Vagina (tissue), 2 donors: Measurements from ENCODE around the gene CD9. TPM values are rescaled to one million over a fixed set of nuclear protein-coding genes. Genes with fewer than 3 reads are reported as not detected.
A peak's percentile ranks its signal among the peaks of the same experiment; 100 is the strongest.
"Not testable (repeated sequence)": the region's sequence is repeated elsewhere in the genome, so short reads cannot be mapped to it uniquely, and the experiment has no call there.

Source experiments
- DNase-seq, 2 donors: peaks; one replicate each; pipeline ENCODE4 v3.0.0-alpha.2; 2017; ENCODE audit errors: extremely low spot score in 2 of 2
- H3K27ac ChIP-seq: fragments of 200-600 bp; sonication (generic); one replicate; pipeline ENCODE4 v1.5.1; 2019
- H3K27me3 ChIP-seq: fragments of 200-600 bp; sonication (generic); one replicate; pipeline ENCODE4 v1.5.1; 2019
- H3K36me3 ChIP-seq, 2 donors: fragments of 200-600 bp; sonication (generic); one replicate each; pipeline ENCODE4 v1.5.1; 2017 to 2019
- H3K4me1 ChIP-seq: fragments of 200-600 bp; sonication (generic); one replicate; pipeline ENCODE4 v1.5.1; 2019
- H3K4me3 ChIP-seq, 2 donors: fragments of 200-600 bp; sonication (generic); 1 replicate in 1 of 2; 2 replicates in 1 of 2; pipeline ENCODE4 v1.5.1; 2016 to 2019
- H3K9me3 ChIP-seq: fragments of 200-600 bp; sonication (generic); one replicate; pipeline ENCODE4 v1.5.1; 2019
- POLR2A ChIP-seq, 2 donors: fragments of 450-650 bp; IDR thresholded peaks; one replicate each; pipeline ENCODE4 v1.6.1; 2017; ENCODE audit warnings: antibody characterized with exemption in 2 of 2, mild to moderate bottlenecking in 2 of 2, moderate library complexity in 2 of 2
- POLR2AphosphoS5 ChIP-seq, 2 donors: sonication (generic); formaldehyde crosslinking; IDR thresholded peaks; one replicate each; pipeline ENCODE4 v1.9.0; 2017; ENCODE audit warnings: antibody characterized with exemption in 2 of 2, mild to moderate bottlenecking in 2 of 2, low read depth in 1 of 2; ENCODE audit not compliant: insufficient read depth in 1 of 2
- intact Hi-C: fragments of 100-400 bp; cut with DNase I; formaldehyde crosslinking; loops from one replicate; pipeline ENCODE4 v1.15.1; 2023
- total RNA-seq: library from RNA; depleted of rRNA; stranded (reverse); fragments of >200 nt; gene quantifications from one replicate; pipeline ENCODE4 v1.2.3, GENCODE V29; 2016
- TF ChIP-seq, protein P1 (sequence below), 3 experiments: fragments of 450-650 bp in 2 of 3; fragments of 200-600 bp in 1 of 3; sonication (generic) in 1 of 3; IDR thresholded peaks; one replicate each; pipeline ENCODE4 v1.5.1; 2017 to 2019; ENCODE audit warnings: antibody characterized with exemption in 3 of 3, mild to moderate bottlenecking in 2 of 3, moderate library complexity in 2 of 3

CD9 gene
- total RNA-seq, 1 donor from 2014 or later: 366 TPM

DNA sequence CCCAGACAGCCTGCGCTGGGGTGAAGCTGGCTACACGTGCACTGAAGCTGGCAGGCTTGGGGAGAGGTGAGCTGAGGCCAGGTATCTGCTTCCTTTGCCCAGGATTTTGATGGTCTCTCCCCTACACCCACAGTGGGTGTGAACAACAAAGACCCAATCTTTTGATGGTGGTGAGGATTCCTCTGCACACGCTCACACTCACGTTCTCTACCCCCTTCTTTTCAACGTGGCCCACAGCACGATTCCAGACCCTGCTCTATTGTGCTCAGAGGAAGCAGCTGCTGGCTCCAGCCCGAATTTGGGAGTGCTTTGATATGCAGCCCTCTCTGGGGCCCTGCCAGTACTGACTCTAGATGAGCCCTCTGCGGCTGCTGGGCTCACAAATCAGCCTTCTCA, 4.9 kb downstream of the CD9 start:
- H3K27me3 ChIP-seq: no peaks in the 10 kb centered on the region
- intact Hi-C loops: loop anchor here (10.0 kb wide), 1 partner anchor 550 kb away; the partner anchor contains the start of gene MLF2
- peak overlapping the region in 1 of 2 donors; percentile 6 for H3K4me3 ChIP-seq
- no peaks in the 10 kb centered on the region for H3K36me3 ChIP-seq
- TF ChIP-seq POLR2AphosphoS5 (IDR thresholded peaks at IDR 0.05; ENCODE audit: insufficient read depth in 1 of 2, low read depth in 1 of 2): peak; percentile 31 to 34
- TF ChIP-seq, protein P1, sequence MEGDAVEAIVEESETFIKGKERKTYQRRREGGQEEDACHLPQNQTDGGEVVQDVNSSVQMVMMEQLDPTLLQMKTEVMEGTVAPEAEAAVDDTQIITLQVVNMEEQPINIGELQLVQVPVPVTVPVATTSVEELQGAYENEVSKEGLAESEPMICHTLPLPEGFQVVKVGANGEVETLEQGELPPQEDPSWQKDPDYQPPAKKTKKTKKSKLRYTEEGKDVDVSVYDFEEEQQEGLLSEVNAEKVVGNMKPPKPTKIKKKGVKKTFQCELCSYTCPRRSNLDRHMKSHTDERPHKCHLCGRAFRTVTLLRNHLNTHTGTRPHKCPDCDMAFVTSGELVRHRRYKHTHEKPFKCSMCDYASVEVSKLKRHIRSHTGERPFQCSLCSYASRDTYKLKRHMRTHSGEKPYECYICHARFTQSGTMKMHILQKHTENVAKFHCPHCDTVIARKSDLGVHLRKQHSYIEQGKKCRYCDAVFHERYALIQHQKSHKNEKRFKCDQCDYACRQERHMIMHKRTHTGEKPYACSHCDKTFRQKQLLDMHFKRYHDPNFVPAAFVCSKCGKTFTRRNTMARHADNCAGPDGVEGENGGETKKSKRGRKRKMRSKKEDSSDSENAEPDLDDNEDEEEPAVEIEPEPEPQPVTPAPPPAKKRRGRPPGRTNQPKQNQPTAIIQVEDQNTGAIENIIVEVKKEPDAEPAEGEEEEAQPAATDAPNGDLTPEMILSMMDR (IDR thresholded peaks at IDR 0.05): no peak
- peak overlapping the region; percentile 91 for H3K27ac ChIP-seq
- DNase-seq: no peak
- peaks cover 91% of the 10 kb centered on the region for H3K4me1 ChIP-seq
- no peaks in the 10 kb centered on the region for H3K9me3 ChIP-seq

DNA sequence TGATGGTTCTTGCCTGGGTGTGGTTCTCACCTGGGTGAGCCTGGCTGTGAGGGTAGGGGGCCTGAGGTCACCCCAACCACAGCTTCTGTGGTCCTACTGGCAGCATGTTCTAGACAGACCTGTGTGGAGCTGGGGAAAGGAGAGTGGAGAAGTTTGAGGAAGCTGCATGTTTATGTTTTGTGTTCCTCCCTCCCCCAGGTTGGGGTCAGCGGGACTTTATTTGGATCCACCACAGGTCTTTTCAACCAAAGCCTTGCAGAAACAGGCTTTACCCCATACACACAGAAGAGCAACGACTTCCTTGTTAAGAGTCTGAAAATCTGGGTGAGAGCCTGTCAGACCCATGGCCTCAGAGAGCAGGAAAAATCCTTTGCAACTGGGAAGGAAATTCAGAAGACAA, 5.6 kb downstream of the CD9 start:
- no peaks in the 10 kb centered on the region for H3K36me3 ChIP-seq
- H3K4me3 ChIP-seq: no peak overlapping the region
- no peak for DNase-seq
- no peaks in the 10 kb centered on the region for H3K27me3 ChIP-seq
- intact Hi-C loops: loop anchor here (10.0 kb wide), 1 partner anchor 549 kb away; the partner anchor contains the start of gene MLF2
- peak overlapping the region; percentile 91 for H3K27ac ChIP-seq
- TF ChIP-seq POLR2AphosphoS5 (IDR thresholded peaks at IDR 0.05; ENCODE audit: insufficient read depth in 1 of 2, low read depth in 1 of 2): no peak
- TF ChIP-seq POLR2A (IDR thresholded peaks at IDR 0.05): no peak
- TF ChIP-seq, protein P1 (IDR thresholded peaks at IDR 0.05): no peak
- H3K9me3 ChIP-seq: no peaks in the 10 kb centered on the region
- peaks cover 97% of the 10 kb centered on the region for H3K4me1 ChIP-seq

DNA sequence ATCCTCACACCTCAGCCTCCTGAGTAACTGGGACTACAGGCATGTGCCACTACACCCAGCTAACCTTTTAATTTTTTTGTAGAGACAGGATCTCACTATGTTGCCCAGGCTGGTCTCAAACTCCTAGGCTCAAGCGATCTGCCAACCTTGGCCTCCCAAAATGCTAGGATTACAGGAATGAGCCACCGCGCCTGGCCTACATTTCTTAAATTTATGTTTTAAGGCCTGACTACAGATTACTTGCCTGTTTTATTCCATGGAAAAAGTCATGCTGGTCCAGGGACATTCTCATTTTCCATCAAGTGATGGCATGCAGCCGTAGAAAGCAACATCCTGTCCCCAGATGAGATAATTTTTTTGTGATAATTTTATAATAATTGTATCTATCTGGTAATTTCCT, 6.1 kb downstream of the CD9 start:
- peaks cover 100% of the 10 kb centered on the region for H3K4me1 ChIP-seq
- peak overlapping the region; percentile 91 for H3K27ac ChIP-seq
- no peaks in the 10 kb centered on the region for H3K36me3 ChIP-seq
- intact Hi-C loops: loop anchor here (10.0 kb wide), 1 partner anchor 548 kb away; the partner anchor contains the start of gene MLF2
- TF ChIP-seq POLR2A (IDR thresholded peaks at IDR 0.05): no peak
- no peak for TF ChIP-seq POLR2AphosphoS5 (IDR thresholded peaks at IDR 0.05; ENCODE audit: insufficient read depth in 1 of 2, low read depth in 1 of 2)
- TF ChIP-seq, protein P1 (IDR thresholded peaks at IDR 0.05): no peak
- H3K9me3 ChIP-seq: no peaks in the 10 kb centered on the region
- H3K27me3 ChIP-seq: no peaks in the 10 kb centered on the region
- DNase-seq: no peak
- H3K4me3 ChIP-seq: no peak overlapping the region

GRCh38 chr12:6207259-6207925, 7.2 kb downstream of the CD9 start:
- Histone ChIP-seq H3K36me3 (no peaks in the 10 kb centered on the region), H3K27ac (peak overlapping the region; percentile 91), H3K4me1 (peaks cover 100% of the 10 kb centered on the region), H3K27me3 (no peaks in the 10 kb centered on the region), H3K4me3 (no peak overlapping the region), H3K9me3 (no peaks in the 10 kb centered on the region)
- no peak for TF ChIP-seq POLR2A (IDR thresholded peaks at IDR 0.05)
- TF ChIP-seq, protein P1 (IDR thresholded peaks at IDR 0.05): no peak
- intact Hi-C loops: loop anchor here (10.0 kb wide), 1 partner anchor 547 kb away; the partner anchor contains the start of gene MLF2
- no peak for DNase-seq

DNA sequence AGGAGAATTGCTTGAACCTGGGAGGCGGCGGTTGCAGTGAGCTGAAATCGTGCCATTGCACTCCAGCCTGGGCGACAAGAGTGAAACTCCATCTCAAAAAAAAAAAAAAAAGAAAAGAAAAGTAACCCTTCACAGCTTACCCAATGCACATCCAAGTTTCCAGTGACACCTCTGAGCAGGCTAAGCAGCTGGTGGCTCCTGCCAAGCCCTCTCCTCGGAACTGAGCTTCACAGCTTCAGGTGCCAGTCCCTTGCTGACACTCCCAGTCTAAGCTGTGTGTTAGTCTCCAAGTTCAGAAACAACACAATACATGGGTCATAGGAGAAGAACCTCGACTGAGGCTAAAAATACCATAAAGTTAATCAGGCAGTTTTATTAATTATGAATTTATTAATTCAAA, 7.9 kb downstream of the CD9 start:
- TF ChIP-seq POLR2AphosphoS5 (IDR thresholded peaks at IDR 0.05; ENCODE audit: insufficient read depth in 1 of 2, low read depth in 1 of 2) (no peak), POLR2A (IDR thresholded peaks at IDR 0.05) (no peak)
- TF ChIP-seq, protein P1 (IDR thresholded peaks at IDR 0.05): no peak
- H3K4me1 ChIP-seq: peaks cover 100% of the 10 kb centered on the region
- H3K4me3 ChIP-seq: no peak overlapping the region
- no peaks in the 10 kb centered on the region for H3K9me3 ChIP-seq
- DNase-seq: no peak
- no peaks in the 10 kb centered on the region for H3K27me3 ChIP-seq
- peak overlapping the region; percentile 91 for H3K27ac ChIP-seq
- H3K36me3 ChIP-seq: no peaks in the 10 kb centered on the region
- intact Hi-C loops: loop anchor here (10.0 kb wide), 1 partner anchor 547 kb away; the partner anchor contains the start of gene MLF2

- intact Hi-C loops: loop anchor here (10.0 kb wide), 1 partner anchor 545 kb away; the partner anchor contains the start of gene MLF2
- H3K4me1 ChIP-seq: peaks cover 100% of the 10 kb centered on the region
- H3K9me3 ChIP-seq, H3K4me3 ChIP-seq, H3K27me3 ChIP-seq, DNase-seq, H3K36me3 ChIP-seq: not testable (repeated sequence)
- peak overlapping the region; percentile 81 for H3K27ac ChIP-seq
Observed at GRCh38 chr12:6209428-6209827, 9.2 kb downstream of the CD9 start.
